ENCODE measurements around the gene ADGRL1.

DNA sequence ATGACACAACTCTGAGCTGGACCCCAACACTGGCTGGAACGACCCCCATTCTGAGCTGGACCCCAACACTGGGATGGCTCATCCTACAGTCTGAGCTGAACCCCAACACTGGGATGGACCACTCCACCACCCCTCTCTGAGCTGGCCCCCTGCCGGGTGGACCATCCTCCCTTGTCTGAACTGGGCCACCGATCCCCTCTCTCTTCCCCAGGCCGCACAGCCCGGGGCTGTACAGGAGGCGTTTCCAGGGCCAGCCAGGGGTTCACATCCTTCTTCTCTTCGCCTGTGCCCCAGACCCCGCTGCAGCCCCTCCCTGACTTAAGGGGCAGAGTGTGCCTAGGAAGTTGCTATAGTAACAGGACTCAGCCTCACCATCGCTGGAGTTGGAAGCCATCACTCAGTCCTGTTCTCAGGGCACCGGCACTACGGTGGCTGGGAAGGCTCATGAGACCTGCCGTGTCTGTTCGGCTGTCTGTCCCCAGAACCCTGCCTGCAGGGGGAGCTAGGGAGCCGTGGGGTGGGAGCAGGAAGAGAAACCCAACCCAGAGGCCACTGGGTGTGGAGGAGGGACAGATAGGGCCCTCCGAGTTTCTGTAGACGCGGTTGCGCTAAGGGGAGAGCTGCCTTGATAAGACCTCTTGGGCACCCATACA lies 92.1 kb downstream of the ADGRL1 start:
- TF ChIP-seq, protein P1, sequence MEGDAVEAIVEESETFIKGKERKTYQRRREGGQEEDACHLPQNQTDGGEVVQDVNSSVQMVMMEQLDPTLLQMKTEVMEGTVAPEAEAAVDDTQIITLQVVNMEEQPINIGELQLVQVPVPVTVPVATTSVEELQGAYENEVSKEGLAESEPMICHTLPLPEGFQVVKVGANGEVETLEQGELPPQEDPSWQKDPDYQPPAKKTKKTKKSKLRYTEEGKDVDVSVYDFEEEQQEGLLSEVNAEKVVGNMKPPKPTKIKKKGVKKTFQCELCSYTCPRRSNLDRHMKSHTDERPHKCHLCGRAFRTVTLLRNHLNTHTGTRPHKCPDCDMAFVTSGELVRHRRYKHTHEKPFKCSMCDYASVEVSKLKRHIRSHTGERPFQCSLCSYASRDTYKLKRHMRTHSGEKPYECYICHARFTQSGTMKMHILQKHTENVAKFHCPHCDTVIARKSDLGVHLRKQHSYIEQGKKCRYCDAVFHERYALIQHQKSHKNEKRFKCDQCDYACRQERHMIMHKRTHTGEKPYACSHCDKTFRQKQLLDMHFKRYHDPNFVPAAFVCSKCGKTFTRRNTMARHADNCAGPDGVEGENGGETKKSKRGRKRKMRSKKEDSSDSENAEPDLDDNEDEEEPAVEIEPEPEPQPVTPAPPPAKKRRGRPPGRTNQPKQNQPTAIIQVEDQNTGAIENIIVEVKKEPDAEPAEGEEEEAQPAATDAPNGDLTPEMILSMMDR (IDR thresholded peaks at IDR 0.05 in 4 of 5, conservative IDR thresholded peaks at IDR 0.05 in 1 of 5), result peak; percentile 63 to 93 (median 71)
- no peak for TF ChIP-seq POLR2A (IDR thresholded peaks at IDR 0.05)
